ENCODE results near the gene POLDIP2.

The POLDIP2 gene

GRCh38 chr17:28388106-28388505 lies 30.8 kb upstream of the POLDIP2 start:
- TF ChIP-seq CTCF (IDR thresholded peaks at IDR 0.05), result no peak
- no peak for TF ChIP-seq ZFX (IDR thresholded peaks at IDR 0.05; ENCODE audit: borderline replicate concordance)
- no peak overlapping the region for H3K27ac ChIP-seq

- TF ChIP-seq CTCF (IDR thresholded peaks at IDR 0.05), result no peak
- no peak overlapping the region for H3K27ac ChIP-seq
Observed at GRCh38 chr17:28386391-28386790, 29.1 kb upstream of the POLDIP2 start.

GRCh38 chr17:28385406-28385805 lies 28.1 kb upstream of the POLDIP2 start:
- H3K27ac ChIP-seq, result peak overlapping the region; percentile 90
- no peak for TF ChIP-seq ZFX (IDR thresholded peaks at IDR 0.05; ENCODE audit: borderline replicate concordance)
- no peak for TF ChIP-seq CTCF (IDR thresholded peaks at IDR 0.05)

GRCh38 chr17:28385037-28385400 lies 27.7 kb upstream of the POLDIP2 start:
- TF ChIP-seq ZFX (IDR thresholded peaks at IDR 0.05; ENCODE audit: borderline replicate concordance) (no peak), CTCF (IDR thresholded peaks at IDR 0.05) (no peak)
- peak overlapping the region; percentile 90 for H3K27ac ChIP-seq

GRCh38 chr17:28384281-28385036 lies 27.1 kb upstream of the POLDIP2 start:
- H3K27ac ChIP-seq, result peak overlapping the region; percentile 90
- no peak for TF ChIP-seq ZFX (IDR thresholded peaks at IDR 0.05; ENCODE audit: borderline replicate concordance)

GRCh38 chr17:28381141-28381825 lies 24.0 kb upstream of the POLDIP2 start:
- no peak for TF ChIP-seq ZFX (IDR thresholded peaks at IDR 0.05; ENCODE audit: borderline replicate concordance)
- no peak for TF ChIP-seq CTCF (IDR thresholded peaks at IDR 0.05)
- H3K27ac ChIP-seq, result peak overlapping the region; percentile 70

- TF ChIP-seq CTCF (IDR thresholded peaks at IDR 0.05) (no peak), ZFX (IDR thresholded peaks at IDR 0.05; ENCODE audit: borderline replicate concordance) (no peak)
- H3K27ac ChIP-seq, result peak overlapping the region; percentile 70
Observed at GRCh38 chr17:28379814-28380801, 22.8 kb upstream of the POLDIP2 start.

Data from 22Rv1 (cell line).